ENCODE measurements around the gene DCC.

The DCC gene

DNA sequence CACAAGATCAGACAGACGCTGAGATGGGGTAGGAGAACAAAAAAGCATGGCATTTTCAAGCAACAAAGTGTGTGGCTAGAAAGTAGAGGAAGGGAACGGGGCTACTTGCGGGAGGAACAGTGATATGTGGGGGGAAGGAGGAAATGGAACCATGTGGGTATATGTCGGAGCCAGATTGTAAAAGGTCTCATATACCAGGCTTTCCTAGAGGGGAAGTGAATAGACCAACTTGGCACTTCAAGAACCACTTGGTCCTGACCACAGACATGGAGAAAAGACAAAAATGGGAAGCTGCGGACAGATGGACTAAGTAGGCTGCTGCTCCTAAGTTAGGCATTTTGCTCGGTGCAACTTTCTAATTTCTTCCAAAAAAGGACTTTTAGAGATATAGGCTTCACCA is 196.0 kb downstream of the DCC start:
- DNase-seq (ENCODE audit: low spot score) (no peak), ATAC-seq (ENCODE audit: low read depth) (no peak)
- Histone ChIP-seq H3K9me3 (ENCODE audit: severe bottlenecking) (no peaks in the 10 kb centered on the region), H3K4me1 (ENCODE audit: insufficient read depth, poor library complexity, severe bottlenecking) (no peaks in the 10 kb centered on the region), H3K4me3 (ENCODE audit: severe bottlenecking) (no peak overlapping the region), H3K36me3 (ENCODE audit: low read depth) (no peaks in the 10 kb centered on the region), H3K27me3 (ENCODE audit: insufficient read depth, poor library complexity, severe bottlenecking) (no peaks in the 10 kb centered on the region), H3K27ac (ENCODE audit: poor library complexity, severe bottlenecking) (no peak overlapping the region)
- TF ChIP-seq, protein P1, sequence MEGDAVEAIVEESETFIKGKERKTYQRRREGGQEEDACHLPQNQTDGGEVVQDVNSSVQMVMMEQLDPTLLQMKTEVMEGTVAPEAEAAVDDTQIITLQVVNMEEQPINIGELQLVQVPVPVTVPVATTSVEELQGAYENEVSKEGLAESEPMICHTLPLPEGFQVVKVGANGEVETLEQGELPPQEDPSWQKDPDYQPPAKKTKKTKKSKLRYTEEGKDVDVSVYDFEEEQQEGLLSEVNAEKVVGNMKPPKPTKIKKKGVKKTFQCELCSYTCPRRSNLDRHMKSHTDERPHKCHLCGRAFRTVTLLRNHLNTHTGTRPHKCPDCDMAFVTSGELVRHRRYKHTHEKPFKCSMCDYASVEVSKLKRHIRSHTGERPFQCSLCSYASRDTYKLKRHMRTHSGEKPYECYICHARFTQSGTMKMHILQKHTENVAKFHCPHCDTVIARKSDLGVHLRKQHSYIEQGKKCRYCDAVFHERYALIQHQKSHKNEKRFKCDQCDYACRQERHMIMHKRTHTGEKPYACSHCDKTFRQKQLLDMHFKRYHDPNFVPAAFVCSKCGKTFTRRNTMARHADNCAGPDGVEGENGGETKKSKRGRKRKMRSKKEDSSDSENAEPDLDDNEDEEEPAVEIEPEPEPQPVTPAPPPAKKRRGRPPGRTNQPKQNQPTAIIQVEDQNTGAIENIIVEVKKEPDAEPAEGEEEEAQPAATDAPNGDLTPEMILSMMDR (IDR thresholded peaks at IDR 0.05; ENCODE audit: poor library complexity, severe bottlenecking) = no peak

DNA sequence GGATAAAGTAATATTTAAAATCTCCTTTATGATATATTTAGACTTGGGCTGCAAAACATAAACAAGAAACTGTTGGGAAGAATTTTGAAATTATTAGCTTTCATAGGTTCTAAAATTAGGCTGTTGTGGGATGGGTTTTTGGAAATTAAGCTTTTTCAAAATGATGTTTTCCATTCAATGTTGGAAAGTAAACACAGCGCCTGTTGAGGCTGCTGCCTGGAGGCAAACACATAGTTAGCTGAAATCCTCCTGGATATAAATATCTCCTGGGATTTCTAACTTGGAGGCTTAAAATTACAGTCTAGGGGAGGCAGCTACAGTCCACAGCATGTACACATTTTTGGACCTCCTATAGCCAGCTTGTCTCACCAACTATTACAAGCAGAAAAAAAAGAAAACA is 197.3 kb downstream of the DCC start:
- Histone ChIP-seq H3K27ac (ENCODE audit: poor library complexity, severe bottlenecking) (no peak overlapping the region), H3K27me3 (ENCODE audit: insufficient read depth, poor library complexity, severe bottlenecking) (no peaks in the 10 kb centered on the region), H3K36me3 (ENCODE audit: low read depth) (no peaks in the 10 kb centered on the region), H3K9me3 (ENCODE audit: severe bottlenecking) (no peaks in the 10 kb centered on the region), H3K4me3 (ENCODE audit: severe bottlenecking) (no peak overlapping the region), H3K4me1 (ENCODE audit: insufficient read depth, poor library complexity, severe bottlenecking) (no peaks in the 10 kb centered on the region)
- TF ChIP-seq, protein P1 (IDR thresholded peaks at IDR 0.05; ENCODE audit: poor library complexity, severe bottlenecking) = no peak
- no peak for ATAC-seq (ENCODE audit: low read depth)
- DNase-seq (ENCODE audit: low spot score) = no peak

DNA sequence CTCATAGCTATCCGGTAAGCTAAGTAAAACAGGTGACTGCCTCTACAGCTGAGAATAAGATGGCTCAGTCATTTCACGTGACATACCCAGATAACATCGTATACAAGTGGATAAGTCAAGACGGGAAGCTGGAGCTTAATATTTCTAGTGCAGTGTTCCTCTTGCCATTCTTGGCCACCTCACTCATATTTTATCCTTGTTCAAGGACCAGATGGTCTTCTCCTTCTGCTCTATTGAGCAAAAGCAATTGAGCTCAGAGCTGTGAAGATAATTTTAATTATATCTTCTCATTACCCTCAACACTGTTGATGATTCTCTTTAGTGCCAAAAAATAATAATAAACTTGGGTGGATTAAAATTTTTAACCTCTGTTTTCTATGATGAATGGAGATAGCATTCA is 201.1 kb downstream of the DCC start:
- H3K27me3 ChIP-seq (ENCODE audit: insufficient read depth, poor library complexity, severe bottlenecking) = no peaks in the 10 kb centered on the region
- no peak overlapping the region for H3K27ac ChIP-seq (ENCODE audit: poor library complexity, severe bottlenecking)
- no peaks in the 10 kb centered on the region for H3K36me3 ChIP-seq (ENCODE audit: low read depth)
- ATAC-seq (ENCODE audit: low read depth) = no peak
- DNase-seq (ENCODE audit: low spot score) = no peak
- H3K9me3 ChIP-seq (ENCODE audit: severe bottlenecking) = no peaks in the 10 kb centered on the region
- no peak overlapping the region for H3K4me3 ChIP-seq (ENCODE audit: severe bottlenecking)
- TF ChIP-seq, protein P1 (IDR thresholded peaks at IDR 0.05; ENCODE audit: poor library complexity, severe bottlenecking) = no peak
- no peaks in the 10 kb centered on the region for H3K4me1 ChIP-seq (ENCODE audit: insufficient read depth, poor library complexity, severe bottlenecking)

DNA sequence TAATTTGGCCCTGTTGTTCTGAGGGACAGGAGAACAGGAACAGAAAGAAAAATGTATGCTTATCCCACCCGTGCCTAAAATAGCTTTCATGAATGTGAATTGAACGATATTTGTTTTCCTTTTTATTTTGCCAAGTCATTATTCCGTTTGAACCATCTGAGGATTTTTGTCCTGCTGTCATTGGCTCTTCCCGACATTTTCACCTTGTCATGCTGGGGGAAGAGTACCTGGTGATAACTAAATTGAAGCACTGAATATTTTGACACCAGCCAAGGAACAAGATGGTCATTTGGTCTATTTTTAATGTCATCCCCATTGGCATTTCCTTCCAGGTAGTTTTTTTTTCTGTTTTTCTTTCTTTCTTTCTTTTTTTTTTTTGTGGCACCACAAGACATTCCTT is 204.1 kb downstream of the DCC start:
- Histone ChIP-seq H3K4me3 (ENCODE audit: severe bottlenecking) (no peak overlapping the region), H3K4me1 (ENCODE audit: insufficient read depth, poor library complexity, severe bottlenecking) (no peaks in the 10 kb centered on the region), H3K27ac (ENCODE audit: poor library complexity, severe bottlenecking) (no peak overlapping the region), H3K9me3 (ENCODE audit: severe bottlenecking) (no peaks in the 10 kb centered on the region), H3K36me3 (ENCODE audit: low read depth) (no peaks in the 10 kb centered on the region), H3K27me3 (ENCODE audit: insufficient read depth, poor library complexity, severe bottlenecking) (no peaks in the 10 kb centered on the region)
- DNase-seq (ENCODE audit: low spot score) (no peak), ATAC-seq (ENCODE audit: low read depth) (no peak)
- TF ChIP-seq, protein P1 (IDR thresholded peaks at IDR 0.05; ENCODE audit: poor library complexity, severe bottlenecking) = no peak

DNA sequence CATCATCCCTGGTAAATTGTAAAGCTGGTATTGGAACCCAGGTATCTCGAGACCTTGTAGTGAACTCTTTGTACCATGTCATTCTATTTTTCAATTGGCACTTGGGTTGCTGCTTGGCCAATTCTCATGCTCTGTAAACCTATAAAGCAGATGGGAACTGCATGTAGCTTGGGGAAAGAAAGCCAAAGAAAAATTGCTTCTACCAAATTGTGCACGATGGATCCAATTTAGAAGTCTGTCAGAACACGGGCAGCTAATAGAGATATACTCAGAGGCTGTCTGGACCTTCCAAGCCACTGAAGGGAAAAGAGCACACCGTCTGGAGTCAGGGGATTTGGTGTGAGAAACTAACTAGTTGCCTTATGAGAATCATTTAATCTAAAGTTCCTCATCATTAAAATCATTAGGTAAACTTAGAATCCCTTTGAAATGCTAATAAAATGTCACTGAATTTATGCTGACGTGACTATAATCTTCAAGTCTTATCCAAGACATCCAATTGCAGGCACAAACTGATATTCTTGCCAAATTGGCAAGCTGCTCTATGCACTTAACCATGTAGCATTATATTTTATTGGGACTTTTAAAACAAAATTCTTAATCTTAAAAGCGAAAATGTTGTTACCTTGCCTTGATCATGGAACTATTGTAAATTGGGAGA is 206.8 kb downstream of the DCC start:
- Histone ChIP-seq H3K4me1 (ENCODE audit: insufficient read depth, poor library complexity, severe bottlenecking) (no peaks in the 10 kb centered on the region), H3K4me3 (ENCODE audit: severe bottlenecking) (no peak overlapping the region), H3K27me3 (ENCODE audit: insufficient read depth, poor library complexity, severe bottlenecking) (no peaks in the 10 kb centered on the region), H3K36me3 (ENCODE audit: low read depth) (no peaks in the 10 kb centered on the region), H3K27ac (ENCODE audit: poor library complexity, severe bottlenecking) (no peak overlapping the region), H3K9me3 (ENCODE audit: severe bottlenecking) (no peaks in the 10 kb centered on the region)
- TF ChIP-seq, protein P1 (IDR thresholded peaks at IDR 0.05; ENCODE audit: poor library complexity, severe bottlenecking) = no peak
- DNase-seq (ENCODE audit: low spot score) (no peak), ATAC-seq (ENCODE audit: low read depth) (no peak)
